GM10266 (cell line): ENCODE data around the gene TPM1.
A peak's percentile ranks its signal among the peaks of the same experiment; 100 is the strongest.
"Not testable (repeated sequence)": the region's sequence is repeated elsewhere in the genome, so short reads cannot be mapped to it uniquely, and the experiment has no call there.

Source experiments
- DNase-seq: peaks from one replicate; pipeline ENCODE4 v3.0.0; 2012; ENCODE audit errors: extremely low spot score
- TF ChIP-seq, protein P1 (sequence below): IDR thresholded peaks from 2 replicates; pipeline ENCODE4 v1.5.1; 2012; ENCODE audit warnings: mild to moderate bottlenecking, low read depth; ENCODE audit not compliant: control insufficient read depth, insufficient read depth; ENCODE audit errors: missing control alignments

TPM1 gene

DNA sequence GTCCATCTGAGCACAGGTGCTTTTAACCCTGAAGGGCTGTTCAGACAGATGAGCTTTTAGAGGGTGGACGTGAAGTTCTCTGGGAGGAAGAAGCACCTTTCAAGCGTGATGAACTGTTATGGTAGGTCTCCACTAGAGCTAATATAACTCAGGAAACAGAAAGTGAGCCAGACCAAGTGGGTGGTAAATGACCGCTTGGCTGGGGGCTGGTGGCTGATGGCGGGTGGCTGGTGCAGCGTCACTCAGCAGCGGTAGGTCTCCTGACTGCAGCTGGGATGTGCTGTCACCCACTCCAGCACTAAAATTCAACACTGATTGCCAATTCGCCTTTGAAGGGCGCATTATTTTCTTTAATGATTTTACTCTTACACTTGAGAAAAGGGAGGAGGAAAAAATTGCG, 47.9 kb downstream of the TPM1 start:
- TF ChIP-seq, protein P1, sequence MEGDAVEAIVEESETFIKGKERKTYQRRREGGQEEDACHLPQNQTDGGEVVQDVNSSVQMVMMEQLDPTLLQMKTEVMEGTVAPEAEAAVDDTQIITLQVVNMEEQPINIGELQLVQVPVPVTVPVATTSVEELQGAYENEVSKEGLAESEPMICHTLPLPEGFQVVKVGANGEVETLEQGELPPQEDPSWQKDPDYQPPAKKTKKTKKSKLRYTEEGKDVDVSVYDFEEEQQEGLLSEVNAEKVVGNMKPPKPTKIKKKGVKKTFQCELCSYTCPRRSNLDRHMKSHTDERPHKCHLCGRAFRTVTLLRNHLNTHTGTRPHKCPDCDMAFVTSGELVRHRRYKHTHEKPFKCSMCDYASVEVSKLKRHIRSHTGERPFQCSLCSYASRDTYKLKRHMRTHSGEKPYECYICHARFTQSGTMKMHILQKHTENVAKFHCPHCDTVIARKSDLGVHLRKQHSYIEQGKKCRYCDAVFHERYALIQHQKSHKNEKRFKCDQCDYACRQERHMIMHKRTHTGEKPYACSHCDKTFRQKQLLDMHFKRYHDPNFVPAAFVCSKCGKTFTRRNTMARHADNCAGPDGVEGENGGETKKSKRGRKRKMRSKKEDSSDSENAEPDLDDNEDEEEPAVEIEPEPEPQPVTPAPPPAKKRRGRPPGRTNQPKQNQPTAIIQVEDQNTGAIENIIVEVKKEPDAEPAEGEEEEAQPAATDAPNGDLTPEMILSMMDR: no peak
- DNase-seq: no peak

DNA sequence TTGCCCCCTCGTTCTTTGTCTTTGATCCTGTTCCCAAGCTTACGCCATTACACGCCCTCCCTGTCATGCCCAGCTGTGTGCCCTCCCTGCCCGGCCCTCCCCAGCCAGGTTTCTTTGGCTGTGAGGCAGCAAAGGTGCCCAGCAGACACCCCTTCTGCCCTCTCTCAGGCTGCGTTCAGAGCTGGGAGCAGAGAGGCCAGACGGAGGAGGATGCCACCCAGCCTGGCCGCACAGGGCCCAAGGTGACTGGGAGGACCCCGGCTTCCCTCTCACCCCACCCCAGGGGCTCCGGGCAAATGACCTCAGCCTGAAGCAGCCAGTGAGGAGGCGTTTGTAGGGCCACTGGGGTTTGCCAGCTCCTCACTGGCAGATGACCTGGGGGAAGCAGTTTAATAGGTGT, 48.3 kb downstream of the TPM1 start:
- TF ChIP-seq, protein P1: no peak

DNA sequence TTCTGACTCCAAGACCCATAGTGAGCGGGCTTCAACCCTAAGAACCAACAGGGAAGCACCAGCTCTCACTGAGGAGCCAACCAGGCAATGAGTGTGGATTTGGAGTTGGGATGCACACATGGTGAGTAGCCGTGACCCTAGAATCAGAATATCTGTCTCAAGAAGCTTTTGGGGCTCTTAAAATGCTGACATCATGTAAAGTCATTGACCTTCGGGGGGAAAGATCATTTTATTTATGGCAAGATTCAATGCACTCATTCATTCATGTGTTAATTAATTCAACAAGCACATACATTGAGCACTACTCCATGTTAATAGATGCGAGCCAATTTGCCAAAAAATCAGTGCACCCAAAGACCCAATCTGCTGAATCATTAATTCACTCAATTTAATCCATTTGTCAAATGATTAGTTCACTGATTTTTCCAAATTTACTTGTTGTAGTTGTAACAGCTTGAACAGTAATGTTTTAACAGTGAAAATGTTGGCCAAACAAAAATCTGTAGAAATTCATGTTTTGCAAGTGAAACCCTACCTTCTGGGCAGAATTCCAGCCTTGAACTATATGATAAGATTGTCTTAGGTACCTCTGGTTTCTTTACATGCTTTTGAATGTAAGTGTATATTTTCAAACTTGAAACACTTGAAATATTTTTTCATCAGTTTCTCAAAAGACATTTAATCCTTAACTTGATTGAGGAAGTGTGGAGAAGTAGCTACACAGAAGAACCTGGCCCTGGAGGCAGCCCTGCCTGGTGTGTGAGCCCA, 49.3 kb downstream of the TPM1 start:
- DNase-seq: no peak

More for the DNA sequence above, 48.3 kb downstream of the TPM1 start:
- DNase-seq: no peak

DNA sequence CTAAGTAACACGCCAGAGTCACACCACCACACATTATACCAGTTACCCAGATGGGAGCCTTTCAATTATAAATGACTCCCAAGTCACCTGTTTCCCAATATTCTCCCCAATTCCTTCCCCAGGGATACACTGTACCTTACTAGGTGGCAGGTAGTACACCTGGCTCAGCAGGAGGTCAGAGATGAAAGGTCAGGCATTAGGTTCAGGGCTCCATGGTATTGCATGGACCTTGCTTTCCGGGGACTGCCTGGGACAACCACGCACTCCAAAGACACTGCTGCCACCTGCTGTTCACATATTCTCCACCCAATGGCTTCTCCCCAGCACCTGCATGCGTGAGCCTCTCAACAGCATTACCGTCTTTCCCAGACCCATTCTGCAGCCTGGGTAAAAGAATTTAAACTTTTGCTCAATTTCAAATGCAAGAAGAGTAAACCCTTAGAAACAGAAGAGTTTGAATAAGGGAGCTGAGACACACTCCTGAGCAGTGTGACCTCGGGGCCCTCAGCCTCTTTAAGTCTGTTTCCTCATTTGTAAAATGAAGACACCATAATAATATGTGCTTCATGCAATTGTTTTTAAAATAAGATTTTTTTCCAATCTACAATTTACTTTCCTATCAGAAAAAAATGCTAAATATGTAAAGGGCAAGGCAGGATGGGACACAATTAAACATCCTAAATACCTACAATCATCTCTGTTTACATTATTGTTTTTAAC, 51.1 kb downstream of the TPM1 start:
- DNase-seq: peak; percentile 86
- TF ChIP-seq, protein P1: peak; percentile 85

More for the DNA sequence above, 49.3 kb downstream of the TPM1 start:
- TF ChIP-seq, protein P1: no peak

DNA sequence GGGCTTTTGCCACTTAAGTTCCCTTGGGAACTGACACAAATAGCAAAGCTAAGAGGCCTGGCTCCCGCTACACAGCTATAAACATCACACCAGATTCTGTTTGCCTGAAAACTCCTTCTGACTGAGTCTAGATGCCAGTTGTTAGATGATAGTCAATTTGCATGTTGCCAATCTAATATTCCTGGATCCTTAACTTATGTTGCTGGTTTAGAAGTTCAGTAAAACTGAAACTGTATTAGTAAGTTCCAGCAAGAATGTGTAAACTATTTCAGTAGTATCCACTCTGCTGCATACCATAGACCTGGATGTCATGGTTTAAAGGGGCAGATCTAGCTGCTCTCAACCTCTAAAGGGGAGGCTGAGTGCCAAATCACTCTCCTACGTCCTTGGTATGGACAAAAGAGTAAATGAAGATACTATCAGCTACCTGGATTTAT, 52.0 kb downstream of the TPM1 start:
- no peak for DNase-seq
- TF ChIP-seq, protein P1: no peak

DNA sequence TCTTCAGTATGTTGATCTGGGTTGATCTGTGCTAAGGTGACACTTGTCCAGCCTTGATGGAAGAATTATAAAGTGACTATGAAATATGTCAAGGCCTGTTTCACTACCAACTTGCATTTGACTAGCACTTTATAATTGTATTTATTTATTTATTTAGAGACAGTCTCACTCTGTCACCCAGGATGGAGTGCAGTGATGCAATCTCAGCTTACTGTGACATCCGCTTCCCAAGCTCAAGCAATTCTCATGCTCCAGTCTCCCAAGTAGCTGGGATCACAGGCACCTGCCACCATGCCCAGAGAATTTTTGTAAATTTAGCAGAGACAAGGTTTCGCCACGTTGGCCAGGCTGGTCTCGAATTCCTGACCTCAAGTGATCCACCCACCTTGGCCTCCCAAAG, 53.6 kb downstream of the TPM1 start:
- no peak for DNase-seq
- TF ChIP-seq, protein P1: no peak

DNA sequence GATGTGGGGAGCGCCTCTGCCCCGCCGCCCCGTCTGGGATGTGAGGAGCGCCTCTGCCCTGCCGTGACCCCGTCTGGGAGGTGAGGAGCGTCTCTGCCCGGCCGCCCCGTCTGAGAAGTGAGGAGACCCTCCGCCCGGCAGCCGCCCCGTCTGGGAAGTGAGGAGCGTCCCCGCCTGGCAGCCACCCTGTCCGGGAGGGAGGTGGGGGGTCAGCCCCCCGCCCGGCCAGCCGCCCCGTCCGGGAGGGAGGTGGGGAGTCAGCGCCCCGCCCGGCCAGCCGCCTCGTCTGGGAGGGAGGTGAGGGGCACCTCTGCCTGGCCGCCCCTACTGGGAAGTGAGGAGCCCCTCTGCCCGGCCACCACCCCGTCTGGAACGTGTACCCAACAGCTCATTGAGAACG, 56.4 kb downstream of the TPM1 start:
- DNase-seq: not testable (repeated sequence)

DNA sequence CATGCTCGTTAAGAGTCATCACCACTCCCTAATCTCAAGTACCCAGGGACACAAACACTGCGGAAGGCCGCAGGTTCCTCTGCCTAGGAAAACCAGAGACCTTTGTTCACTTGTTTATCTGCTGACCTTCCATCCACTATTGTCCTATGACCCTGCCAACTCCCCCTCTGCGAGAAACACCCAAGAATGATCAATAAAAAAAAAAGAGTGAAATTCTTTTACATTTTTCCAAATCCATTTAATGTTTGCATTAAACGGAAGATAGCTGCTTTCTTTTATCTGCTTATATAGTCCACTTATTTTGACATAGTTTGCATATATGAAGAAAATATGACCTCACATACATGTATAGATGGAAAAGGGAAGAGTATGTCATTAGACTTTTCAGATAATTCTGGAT, 57.0 kb downstream of the TPM1 start:
- DNase-seq: not testable (repeated sequence)
